Measurements from ENCODE around the gene RABGGTA. TPM values are rescaled to one million over a fixed set of nuclear protein-coding genes. Genes with fewer than 3 reads are reported as not detected.
A peak's percentile ranks its signal among the peaks of the same experiment; 100 is the strongest.
"Not testable (repeated sequence)": the region's sequence is repeated elsewhere in the genome, so short reads cannot be mapped to it uniquely, and the experiment has no call there.

The RABGGTA gene
- total RNA-seq, 1 donor from 2014 or later, result 14.0 TPM

GRCh38 chr14:24241829-24242443 lies 29.5 kb downstream of the RABGGTA start:
- peak; percentile 98 for DNase-seq (ENCODE audit: low spot score)

- DNase-seq (ENCODE audit: low spot score), result no peak
Observed at GRCh38 chr14:24240110-24240918, 31.1 kb downstream of the RABGGTA start.

GRCh38 chr14:24238527-24239037 lies 32.8 kb downstream of the RABGGTA start:
- no peak for DNase-seq (ENCODE audit: low spot score)

- no peak for DNase-seq (ENCODE audit: low spot score)
Observed at GRCh38 chr14:24238123-24238522, 33.3 kb downstream of the RABGGTA start.

GRCh38 chr14:24237463-24237955 lies 33.9 kb downstream of the RABGGTA start:
- no peak for DNase-seq (ENCODE audit: low spot score)

- DNase-seq (ENCODE audit: low spot score), result no peak
Observed at GRCh38 chr14:24236689-24237462, 34.5 kb downstream of the RABGGTA start.

- no peak for DNase-seq (ENCODE audit: low spot score)
Observed at GRCh38 chr14:24235804-24236688, 35.4 kb downstream of the RABGGTA start.

- no peak for DNase-seq (ENCODE audit: low spot score)
Observed at GRCh38 chr14:24234095-24235005, 37.0 kb downstream of the RABGGTA start.

GRCh38 chr14:24233538-24233866 lies 37.9 kb downstream of the RABGGTA start:
- no peak for DNase-seq (ENCODE audit: low spot score)

- peak; percentile 89 for DNase-seq (ENCODE audit: low spot score)
Observed at GRCh38 chr14:24232645-24233537, 38.5 kb downstream of the RABGGTA start, which contains the start of gene GMPR2. GMPR2 (plus strand) TSS chr14:24232929; CDS start chr14:24233254, 325 bp downstream.

- DNase-seq (ENCODE audit: low spot score), result peak; percentile 96
Observed at GRCh38 chr14:24232121-24232644, 39.2 kb downstream of the RABGGTA start, which contains the start of gene NEDD8. NEDD8 (minus strand) TSS chr14:24232367; CDS start chr14:24232267, 100 bp downstream.

GRCh38 chr14:24231263-24232120 lies 39.9 kb downstream of the RABGGTA start:
- DNase-seq (ENCODE audit: low spot score), result no peak

- DNase-seq (ENCODE audit: low spot score), result no peak
Observed at GRCh38 chr14:24228902-24229301, 42.5 kb downstream of the RABGGTA start.

- DNase-seq (ENCODE audit: low spot score), result no peak
Observed at GRCh38 chr14:24226473-24226872, 44.9 kb downstream of the RABGGTA start.

- DNase-seq (ENCODE audit: low spot score), result no peak
Observed at GRCh38 chr14:24224618-24225071, 46.8 kb downstream of the RABGGTA start.

GRCh38 chr14:24222987-24223386 lies 48.4 kb downstream of the RABGGTA start:
- not testable (repeated sequence) for DNase-seq (ENCODE audit: low spot score)

- no peak for DNase-seq (ENCODE audit: low spot score)
Observed at GRCh38 chr14:24219521-24219920, 51.9 kb downstream of the RABGGTA start.
